Measurements from ENCODE around the gene MYO18B. TPM values are rescaled to one million over a fixed set of nuclear protein-coding genes. Genes with fewer than 3 reads are reported as not detected.

MYO18B gene
- total and polyA plus RNA-seq, 2 of the 8 experiments (the other 6 are each of a cell fraction or from before 2014, with no cell fraction given) = 0.62 to 0.78 TPM

DNA sequence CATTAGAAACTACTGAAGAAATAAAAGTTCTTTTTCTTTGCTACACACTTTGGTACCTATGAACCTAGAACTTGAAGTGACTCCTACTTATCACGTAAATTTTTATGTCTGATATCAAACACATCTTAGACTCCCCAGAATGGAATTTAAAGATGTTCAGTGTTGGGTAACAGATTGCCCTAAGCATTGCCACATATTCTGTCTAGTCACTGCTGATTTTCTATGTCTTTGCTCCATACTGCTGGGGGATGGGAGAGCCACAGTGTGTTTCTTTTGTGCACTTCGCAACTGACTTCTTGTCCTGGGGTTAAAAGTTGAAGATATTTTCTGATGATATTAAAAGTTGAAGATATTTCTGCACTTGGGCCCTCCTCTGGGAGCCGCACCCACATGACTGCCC, 19.4 kb upstream of the MYO18B start (continued):
- TF ChIP-seq POLR2AphosphoS5 (IDR thresholded peaks at IDR 0.05; ENCODE audit: low read depth, low read length) (no peak), BRCA1 (IDR thresholded peaks at IDR 0.05; ENCODE audit: low read depth, low read length) (no peak), EZH2 (IDR thresholded peaks at IDR 0.05; ENCODE audit: low read depth, low read length, severe bottlenecking) (no peak), POU5F1 (IDR thresholded peaks at IDR 0.05; ENCODE audit: low read depth, low read length) (no peak), SIRT6 (IDR thresholded peaks at IDR 0.05; ENCODE audit: low read length) (no peak)
